H1 (cell line): ENCODE measurements around the gene FAM237A.

ENCODE experiments used
- CHD1 ChIP-seq: IDR thresholded peaks from 2 replicates; pipeline ENCODE4 v1.6.1; 2012; ENCODE audit warnings: low read depth, low read length, improper control_type of control experiment
- CTCF ChIP-seq, 3 experiments: IDR thresholded peaks; 1 replicate in 2 of 3; 2 replicates in 1 of 3; pipeline versions ENCODE4 v1.5.1 to v1.6.1; 2011; ENCODE audit warnings: low read length in 3 of 3, mild to moderate bottlenecking in 3 of 3, inconsistent platforms in 2 of 3, low read depth in 1 of 3, moderate library complexity in 1 of 3; ENCODE audit not compliant: insufficient read depth in 1 of 3; ENCODE audit errors: control extremely low read depth in 1 of 3
- EP300 ChIP-seq, 2 experiments: IDR thresholded peaks; 1 replicate in 1 of 2; 2 replicates in 1 of 2; pipeline ENCODE4 v1.6.1; 2011 to 2012; ENCODE audit warnings: low read depth in 2 of 2, low read length in 2 of 2, mild to moderate bottlenecking in 2 of 2, borderline replicate concordance in 1 of 2, inconsistent platforms in 1 of 2, moderate library complexity in 1 of 2
- EZH2 ChIP-seq: fragments of 200-600 bp; sonication (generic); IDR thresholded peaks from 2 replicates; pipeline ENCODE4 v1.7.1; 2012; ENCODE audit warnings: low read depth, mild to moderate bottlenecking, moderate library complexity, low read length, inconsistent platforms; ENCODE audit not compliant: severe bottlenecking
- HDAC6 ChIP-seq: IDR thresholded peaks from one replicate; pipeline ENCODE4 v1.7.1; 2012; ENCODE audit warnings: low read depth, mild to moderate bottlenecking, inconsistent platforms, low read length, moderate library complexity
- JUND ChIP-seq: IDR thresholded peaks from 2 replicates; pipeline ENCODE4 v1.6.1; 2011; ENCODE audit warnings: mild to moderate bottlenecking, improper control_type of control experiment, low read length
- MAX ChIP-seq: IDR thresholded peaks from 2 replicates; pipeline ENCODE4 v1.6.1; 2012; ENCODE audit warnings: inconsistent platforms
- POLR2A ChIP-seq, 2 experiments: IDR thresholded peaks; 1 replicate in 1 of 2; 2 replicates in 1 of 2; pipeline ENCODE4 v1.6.1; 2011; ENCODE audit warnings: low read depth in 2 of 2, low read length in 2 of 2, mild to moderate bottlenecking in 2 of 2; ENCODE audit errors: control extremely low read depth in 1 of 2
- RAD21 ChIP-seq, 2 experiments: IDR thresholded peaks in 1 of 2; conservative IDR thresholded peaks in 1 of 2; 2 replicates each; pipeline ENCODE4 v1.6.1; 2011; ENCODE audit warnings: low read depth in 2 of 2, low read length in 2 of 2, improper control_type of control experiment in 1 of 2, inconsistent platforms in 1 of 2, mild to moderate bottlenecking in 1 of 2, moderate library complexity in 1 of 2
- RXRA ChIP-seq: IDR thresholded peaks from 2 replicates; pipeline ENCODE4 v1.6.1; 2011; ENCODE audit warnings: low read depth, mild to moderate bottlenecking, low read length, moderate library complexity; ENCODE audit not compliant: insufficient read depth
- SIX5 ChIP-seq: IDR thresholded peaks from 2 replicates; pipeline ENCODE4 v1.6.1; 2011; ENCODE audit warnings: mild to moderate bottlenecking, low read depth, low read length
- SP4 ChIP-seq: IDR thresholded peaks from 2 replicates; pipeline ENCODE4 v1.6.1; 2012; ENCODE audit warnings: low read length, inconsistent platforms
- YY1 ChIP-seq: IDR thresholded peaks from 2 replicates; pipeline ENCODE4 v1.6.1; 2011; ENCODE audit warnings: low read depth, mild to moderate bottlenecking, low read length
- ZNF274 ChIP-seq: IDR thresholded peaks from 2 replicates; pipeline ENCODE4 v1.7.0; 2012; ENCODE audit warnings: low read length, borderline replicate concordance; ENCODE audit errors: extremely low read depth

- no peak for TF ChIP-seq RXRA
- TF ChIP-seq EP300 (IDR thresholded peaks at IDR 0.05; ENCODE audit: borderline replicate concordance in 1 of 2, low read depth in 2 of 2, low read length in 2 of 2): no peak
- TF ChIP-seq HDAC6: no peak
- no peak for TF ChIP-seq YY1
- no peak for TF ChIP-seq SP4
- no peak for TF ChIP-seq JUND
- TF ChIP-seq CTCF (IDR thresholded peaks at IDR 0.05; ENCODE audit: control extremely low read depth in 1 of 3, insufficient read depth in 1 of 3, low read depth in 1 of 3, low read length in 3 of 3): no peak
- no peak for TF ChIP-seq EZH2
- TF ChIP-seq MAX: no peak
- TF ChIP-seq ZNF274: no peak
- 0 out of 4 replicates have a peak, but pooled peaks of 1 of the 2 experiments have one; percentile 4 for TF ChIP-seq RAD21 (IDR thresholded peaks at IDR 0.05 in 1 of 2, conservative IDR thresholded peaks at IDR 0.05 in 1 of 2; ENCODE audit: low read depth in 2 of 2, low read length in 2 of 2)
- no peak for TF ChIP-seq CHD1
- TF ChIP-seq POLR2A (IDR thresholded peaks at IDR 0.05; ENCODE audit: control extremely low read depth in 1 of 2, low read depth in 2 of 2, low read length in 2 of 2): no peak
- TF ChIP-seq SIX5: no peak
Observed at GRCh38 chr2:206698811-206699210, 56.5 kb downstream of the FAM237A start.
